ENCODE data around the gene DNMT3A. TPM values are rescaled to one million over a fixed set of nuclear protein-coding genes. Genes with fewer than 3 reads are reported as not detected.

The DNMT3A gene
- total and polyA plus RNA-seq, 2 of the 8 experiments (the other 6 are each of a cell fraction or from before 2014, with no cell fraction given): 33.6 to 178 TPM

GRCh38 chr2:25202275-25202674 lies 139.4 kb downstream of the DNMT3A start:
- POLR2A ChIA-PET (ENCODE audit: partially characterized antibody): no interaction called here
- DNase-seq (ENCODE audit: low read depth in 1 of 2, low spot score in 2 of 2) (no peak), FAIRE-seq (no peak)
- peaks cover 0 to 5% (median 2%) of the 10 kb centered on the region in 4 experiments; a peak in 4 of 7 replicates for H3K4me1 ChIP-seq (replicated peaks in 1 of 4; ENCODE audit: control insufficient read depth in 3 of 4, insufficient read depth in 4 of 4, low read length in 3 of 4)
- no peak overlapping the region for H3K23ac ChIP-seq (ENCODE audit: insufficient read length)
- H3K4me2 ChIP-seq (ENCODE audit: insufficient read depth in 1 of 2, low read depth in 2 of 2, low read length in 2 of 2): no peak overlapping the region
- CTCF ChIA-PET (ENCODE audit: partially characterized antibody): interaction anchor here (0.6 to 0.7 kb wide), 2 partner anchors 38 to 122 kb away, joined by 3 read pairs; no protein-coding TSS in a partner anchor
- WGBS, 2 experiments (ENCODE audit: extremely low coverage in 1 of 2, insufficient coverage in 1 of 2, insufficient read length in 1 of 2, insufficient replicate concordance in 2 of 2, low coverage in 1 of 2, low lambda C conversion rate in 2 of 2, missing lambda C conversion rate in 1 of 2): 86% methylated on average over 11 of the region's 11 CpGs; no CpG with 5 or more reads in 1 of the 2 experiments
- no peak overlapping the region for H4K5ac ChIP-seq (ENCODE audit: insufficient read length, low read depth, low read length)
- H3K9ac ChIP-seq (replicated peaks in 1 of 4; ENCODE audit: extremely low read depth in 1 of 4, low read depth in 3 of 4, low read length in 3 of 4): no peak overlapping the region
- peak overlapping the region; percentile 92; the same call in 1 of the 2 replicates for H2BK15ac ChIP-seq (ENCODE audit: low read length)
- H3K27me3 ChIP-seq (replicated peaks in 1 of 4; ENCODE audit: control insufficient read depth in 3 of 4, extremely low read depth in 1 of 4, insufficient read depth in 3 of 4, low read length in 3 of 4): no peaks in the 10 kb centered on the region
- H3K36me3 ChIP-seq (ENCODE audit: control insufficient read depth in 2 of 4, insufficient read depth in 4 of 4, low read length in 3 of 4): no peaks in the 10 kb centered on the region
- no peak overlapping the region for H3K27ac ChIP-seq (ENCODE audit: low read depth, low read length)
- H3K79me2 ChIP-seq (ENCODE audit: control insufficient read depth in 1 of 2, insufficient read depth in 2 of 2, low read length in 2 of 2): no peaks in the 10 kb centered on the region
- no peak overlapping the region for H3K18ac ChIP-seq (ENCODE audit: extremely low read depth, low read length)
- H4K91ac ChIP-seq (replicated peaks; ENCODE audit: insufficient read length, low read length): no peak overlapping the region
- H2BK5ac ChIP-seq (ENCODE audit: low read depth, low read length): no peak overlapping the region
- no peaks in the 10 kb centered on the region for H3K23me2 ChIP-seq (ENCODE audit: low read depth, low read length)
- H2BK20ac ChIP-seq (ENCODE audit: low read length): no peak overlapping the region
- H2AFZ ChIP-seq (ENCODE audit: low read length): no peak overlapping the region
- H3K56ac ChIP-seq (replicated peaks; ENCODE audit: insufficient read length, low read depth, low read length): no peak overlapping the region
- H3K4ac ChIP-seq (replicated peaks; ENCODE audit: insufficient read length, low read depth, low read length): no peak overlapping the region
- H2BK120ac ChIP-seq (replicated peaks; ENCODE audit: low read depth, low read length): no peak overlapping the region
- H2AK5ac ChIP-seq (ENCODE audit: low read depth, low read length): no peak overlapping the region
- no peak overlapping the region; the same call in 1 of the 2 replicates for H4K8ac ChIP-seq (ENCODE audit: extremely low read depth, insufficient read depth, low read length)
- no peaks in the 10 kb centered on the region for H3K79me1 ChIP-seq (ENCODE audit: low read depth, low read length)
- no peak overlapping the region for H3K4me3 ChIP-seq (ENCODE audit: extremely low read depth in 1 of 4, insufficient read depth in 2 of 4, low read depth in 3 of 4, low read length in 4 of 4)
- no peak overlapping the region for H3K14ac ChIP-seq (ENCODE audit: insufficient read length)
- no peak overlapping the region for H2BK12ac ChIP-seq (ENCODE audit: low read depth, low read length)
- H3K9me3 ChIP-seq (ENCODE audit: insufficient read depth in 2 of 2, low read depth in 1 of 2, low read length in 1 of 2): no peaks in the 10 kb centered on the region
- H4K20me1 ChIP-seq (replicated peaks in 1 of 2; ENCODE audit: control insufficient read depth in 1 of 2, insufficient read depth in 2 of 2, low read length in 2 of 2): no peaks in the 10 kb centered on the region
- TF ChIP-seq, protein P1, sequence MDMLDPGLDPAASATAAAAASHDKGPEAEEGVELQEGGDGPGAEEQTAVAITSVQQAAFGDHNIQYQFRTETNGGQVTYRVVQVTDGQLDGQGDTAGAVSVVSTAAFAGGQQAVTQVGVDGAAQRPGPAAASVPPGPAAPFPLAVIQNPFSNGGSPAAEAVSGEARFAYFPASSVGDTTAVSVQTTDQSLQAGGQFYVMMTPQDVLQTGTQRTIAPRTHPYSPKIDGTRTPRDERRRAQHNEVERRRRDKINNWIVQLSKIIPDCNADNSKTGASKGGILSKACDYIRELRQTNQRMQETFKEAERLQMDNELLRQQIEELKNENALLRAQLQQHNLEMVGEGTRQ (IDR thresholded peaks at IDR 0.05; ENCODE audit: low read length): no peak
- TF ChIP-seq BCL11A (IDR thresholded peaks at IDR 0.05; ENCODE audit: low read depth in 2 of 2, low read length in 2 of 2) (no peak), EZH2 (IDR thresholded peaks at IDR 0.05; ENCODE audit: low read depth, low read length, severe bottlenecking) (no peak), CREB1 (IDR thresholded peaks at IDR 0.05) (no peak), POLR2AphosphoS5 (IDR thresholded peaks at IDR 0.05; ENCODE audit: low read depth, low read length) (no peak), HDAC6 (IDR thresholded peaks at IDR 0.05; ENCODE audit: low read depth, low read length) (no peak), BACH1 (IDR thresholded peaks at IDR 0.05; ENCODE audit: low read length) (no peak), MAFK (IDR thresholded peaks at IDR 0.05; ENCODE audit: low read depth, low read length) (no peak), KDM5A (IDR thresholded peaks at IDR 0.05; ENCODE audit: low read length) (no peak), CEBPB (IDR thresholded peaks at IDR 0.05; ENCODE audit: low read depth, low read length) (no peak), SIRT6 (IDR thresholded peaks at IDR 0.05; ENCODE audit: low read length) (no peak), HDAC2 (IDR thresholded peaks at IDR 0.05; ENCODE audit: borderline replicate concordance in 1 of 2, low read depth in 2 of 2, low read length in 2 of 2) (no peak), SP1 (IDR thresholded peaks at IDR 0.05; ENCODE audit: low read depth, low read length) (no peak), RFX5 (IDR thresholded peaks at IDR 0.05; ENCODE audit: borderline replicate concordance, low read depth, low read length) (no peak), RBBP5 (IDR thresholded peaks at IDR 0.05; ENCODE audit: borderline replicate concordance, low read depth, low read length) (no peak)
